ENCODE data around the gene SCYGR3. TPM values are rescaled to one million over a fixed set of nuclear protein-coding genes. Genes with fewer than 3 reads are reported as not detected.

The SCYGR3 gene
- polyA plus RNA-seq, 1 donor from 2014 or later: not detected

DNA sequence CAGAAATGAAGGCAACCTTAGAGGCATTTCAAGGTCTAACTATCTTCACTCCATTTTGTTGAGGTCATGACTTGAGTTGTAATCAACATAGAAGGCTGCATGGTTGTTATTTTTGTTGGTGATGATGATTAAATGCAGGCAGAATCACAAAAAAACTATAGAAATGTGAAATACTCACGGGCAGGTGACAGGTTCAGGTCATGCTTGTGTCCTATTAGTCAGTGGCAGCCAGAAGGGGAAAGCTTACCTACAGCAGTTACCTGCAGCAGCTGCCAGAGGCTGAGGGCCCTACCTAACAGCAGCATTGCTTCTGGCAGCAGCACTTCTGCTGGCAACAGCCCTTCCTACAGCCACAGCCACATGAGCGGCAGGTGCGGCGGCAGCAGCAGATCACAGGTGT lies 394 bp downstream of the SCYGR3 start:
- H3F3A ChIP-seq (ENCODE audit: insufficient read depth, low read length, poor library complexity, severe bottlenecking): no peaks in the 10 kb centered on the region
- H3K9me3 ChIP-seq (ENCODE audit: low read length): no peaks in the 10 kb centered on the region
- no peaks in the 10 kb centered on the region for H3K27me3 ChIP-seq (ENCODE audit: insufficient read depth, low read depth, low read length)
- no peak overlapping the region for H3K9ac ChIP-seq (ENCODE audit: low read length)
- no peaks in the 10 kb centered on the region for H3K36me3 ChIP-seq (ENCODE audit: insufficient read depth, low read length)
- no peaks in the 10 kb centered on the region for H3K79me2 ChIP-seq (replicated peaks; ENCODE audit: insufficient read depth, low read length)
- no peak overlapping the region for H3K27ac ChIP-seq (ENCODE audit: low read length)
- no peak overlapping the region for H3K4me3 ChIP-seq (ENCODE audit: low read length)
- H2AFZ ChIP-seq (ENCODE audit: low read depth, low read length): no peak overlapping the region
- no peak overlapping the region for H3K4me2 ChIP-seq (ENCODE audit: low read length)
- H3K9me2 ChIP-seq (ENCODE audit: insufficient read depth, low read length): no peaks in the 10 kb centered on the region
- TF ChIP-seq TAF1 (IDR thresholded peaks at IDR 0.05; ENCODE audit: low read depth) (no peak), EP300 (conservative IDR thresholded peaks at IDR 0.05; ENCODE audit: poor library complexity, severe bottlenecking) (no peak), EZH2 (IDR thresholded peaks at IDR 0.05; ENCODE audit: borderline replicate concordance, insufficient read depth, low read length, poor library complexity, severe bottlenecking) (no peak), SMC3 (conservative IDR thresholded peaks at IDR 0.05; ENCODE audit: poor library complexity) (no peak), MXI1 (conservative IDR thresholded peaks at IDR 0.05; ENCODE audit: poor library complexity, severe bottlenecking) (no peak), POLR2AphosphoS5 (IDR thresholded peaks at IDR 0.05) (no peak), RAD21 (conservative IDR thresholded peaks at IDR 0.05) (no peak)
- TF ChIP-seq, protein P1, sequence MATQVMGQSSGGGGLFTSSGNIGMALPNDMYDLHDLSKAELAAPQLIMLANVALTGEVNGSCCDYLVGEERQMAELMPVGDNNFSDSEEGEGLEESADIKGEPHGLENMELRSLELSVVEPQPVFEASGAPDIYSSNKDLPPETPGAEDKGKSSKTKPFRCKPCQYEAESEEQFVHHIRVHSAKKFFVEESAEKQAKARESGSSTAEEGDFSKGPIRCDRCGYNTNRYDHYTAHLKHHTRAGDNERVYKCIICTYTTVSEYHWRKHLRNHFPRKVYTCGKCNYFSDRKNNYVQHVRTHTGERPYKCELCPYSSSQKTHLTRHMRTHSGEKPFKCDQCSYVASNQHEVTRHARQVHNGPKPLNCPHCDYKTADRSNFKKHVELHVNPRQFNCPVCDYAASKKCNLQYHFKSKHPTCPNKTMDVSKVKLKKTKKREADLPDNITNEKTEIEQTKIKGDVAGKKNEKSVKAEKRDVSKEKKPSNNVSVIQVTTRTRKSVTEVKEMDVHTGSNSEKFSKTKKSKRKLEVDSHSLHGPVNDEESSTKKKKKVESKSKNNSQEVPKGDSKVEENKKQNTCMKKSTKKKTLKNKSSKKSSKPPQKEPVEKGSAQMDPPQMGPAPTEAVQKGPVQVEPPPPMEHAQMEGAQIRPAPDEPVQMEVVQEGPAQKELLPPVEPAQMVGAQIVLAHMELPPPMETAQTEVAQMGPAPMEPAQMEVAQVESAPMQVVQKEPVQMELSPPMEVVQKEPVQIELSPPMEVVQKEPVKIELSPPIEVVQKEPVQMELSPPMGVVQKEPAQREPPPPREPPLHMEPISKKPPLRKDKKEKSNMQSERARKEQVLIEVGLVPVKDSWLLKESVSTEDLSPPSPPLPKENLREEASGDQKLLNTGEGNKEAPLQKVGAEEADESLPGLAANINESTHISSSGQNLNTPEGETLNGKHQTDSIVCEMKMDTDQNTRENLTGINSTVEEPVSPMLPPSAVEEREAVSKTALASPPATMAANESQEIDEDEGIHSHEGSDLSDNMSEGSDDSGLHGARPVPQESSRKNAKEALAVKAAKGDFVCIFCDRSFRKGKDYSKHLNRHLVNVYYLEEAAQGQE (IDR thresholded peaks at IDR 0.05; ENCODE audit: borderline replicate concordance): no peak
- TF ChIP-seq, protein P2, sequence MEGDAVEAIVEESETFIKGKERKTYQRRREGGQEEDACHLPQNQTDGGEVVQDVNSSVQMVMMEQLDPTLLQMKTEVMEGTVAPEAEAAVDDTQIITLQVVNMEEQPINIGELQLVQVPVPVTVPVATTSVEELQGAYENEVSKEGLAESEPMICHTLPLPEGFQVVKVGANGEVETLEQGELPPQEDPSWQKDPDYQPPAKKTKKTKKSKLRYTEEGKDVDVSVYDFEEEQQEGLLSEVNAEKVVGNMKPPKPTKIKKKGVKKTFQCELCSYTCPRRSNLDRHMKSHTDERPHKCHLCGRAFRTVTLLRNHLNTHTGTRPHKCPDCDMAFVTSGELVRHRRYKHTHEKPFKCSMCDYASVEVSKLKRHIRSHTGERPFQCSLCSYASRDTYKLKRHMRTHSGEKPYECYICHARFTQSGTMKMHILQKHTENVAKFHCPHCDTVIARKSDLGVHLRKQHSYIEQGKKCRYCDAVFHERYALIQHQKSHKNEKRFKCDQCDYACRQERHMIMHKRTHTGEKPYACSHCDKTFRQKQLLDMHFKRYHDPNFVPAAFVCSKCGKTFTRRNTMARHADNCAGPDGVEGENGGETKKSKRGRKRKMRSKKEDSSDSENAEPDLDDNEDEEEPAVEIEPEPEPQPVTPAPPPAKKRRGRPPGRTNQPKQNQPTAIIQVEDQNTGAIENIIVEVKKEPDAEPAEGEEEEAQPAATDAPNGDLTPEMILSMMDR (IDR thresholded peaks at IDR 0.05; ENCODE audit: poor library complexity, severe bottlenecking): no peak
- no peaks in the 10 kb centered on the region for H4K20me1 ChIP-seq (ENCODE audit: insufficient read depth)

GRCh38 chr2:227613272-227613660 lies 1.4 kb downstream of the SCYGR3 start:
- Histone ChIP-seq H3K4me2 (ENCODE audit: low read length) (no peak overlapping the region), H2AFZ (ENCODE audit: low read depth, low read length) (no peak overlapping the region), H3K36me3 (ENCODE audit: insufficient read depth, low read length) (no peaks in the 10 kb centered on the region), H3K9me2 (ENCODE audit: insufficient read depth, low read length) (no peaks in the 10 kb centered on the region), H4K20me1 (ENCODE audit: insufficient read depth) (no peaks in the 10 kb centered on the region), H3K79me2 (replicated peaks; ENCODE audit: insufficient read depth, low read length) (no peaks in the 10 kb centered on the region), H3K4me3 (ENCODE audit: low read length) (no peak overlapping the region), H3K9ac (ENCODE audit: low read length) (no peak overlapping the region), H3K9me3 (ENCODE audit: low read length) (no peaks in the 10 kb centered on the region), H3K27me3 (ENCODE audit: insufficient read depth, low read depth, low read length) (no peaks in the 10 kb centered on the region), H3F3A (ENCODE audit: insufficient read depth, low read length, poor library complexity, severe bottlenecking) (no peaks in the 10 kb centered on the region), H3K27ac (ENCODE audit: low read length) (no peak overlapping the region)
- TF ChIP-seq, protein P2 (IDR thresholded peaks at IDR 0.05; ENCODE audit: poor library complexity, severe bottlenecking): no peak
- TF ChIP-seq RAD21 (conservative IDR thresholded peaks at IDR 0.05) (no peak), EP300 (conservative IDR thresholded peaks at IDR 0.05; ENCODE audit: poor library complexity, severe bottlenecking) (no peak), EZH2 (IDR thresholded peaks at IDR 0.05; ENCODE audit: borderline replicate concordance, insufficient read depth, low read length, poor library complexity, severe bottlenecking) (no peak), SMC3 (conservative IDR thresholded peaks at IDR 0.05; ENCODE audit: poor library complexity) (no peak), MXI1 (conservative IDR thresholded peaks at IDR 0.05; ENCODE audit: poor library complexity, severe bottlenecking) (no peak), POLR2AphosphoS5 (IDR thresholded peaks at IDR 0.05) (no peak), TAF1 (IDR thresholded peaks at IDR 0.05; ENCODE audit: low read depth) (no peak)
- TF ChIP-seq, protein P1 (IDR thresholded peaks at IDR 0.05; ENCODE audit: borderline replicate concordance): no peak
